ENCODE data around the gene SLC7A4. TPM values are rescaled to one million over a fixed set of nuclear protein-coding genes. Genes with fewer than 3 reads are reported as not detected.

The SLC7A4 gene
- total and polyA plus RNA-seq, 2 of the 8 experiments (the other 6 are each of a cell fraction or from before 2014, with no cell fraction given), result 0.92 TPM; not detected in 1

DNA sequence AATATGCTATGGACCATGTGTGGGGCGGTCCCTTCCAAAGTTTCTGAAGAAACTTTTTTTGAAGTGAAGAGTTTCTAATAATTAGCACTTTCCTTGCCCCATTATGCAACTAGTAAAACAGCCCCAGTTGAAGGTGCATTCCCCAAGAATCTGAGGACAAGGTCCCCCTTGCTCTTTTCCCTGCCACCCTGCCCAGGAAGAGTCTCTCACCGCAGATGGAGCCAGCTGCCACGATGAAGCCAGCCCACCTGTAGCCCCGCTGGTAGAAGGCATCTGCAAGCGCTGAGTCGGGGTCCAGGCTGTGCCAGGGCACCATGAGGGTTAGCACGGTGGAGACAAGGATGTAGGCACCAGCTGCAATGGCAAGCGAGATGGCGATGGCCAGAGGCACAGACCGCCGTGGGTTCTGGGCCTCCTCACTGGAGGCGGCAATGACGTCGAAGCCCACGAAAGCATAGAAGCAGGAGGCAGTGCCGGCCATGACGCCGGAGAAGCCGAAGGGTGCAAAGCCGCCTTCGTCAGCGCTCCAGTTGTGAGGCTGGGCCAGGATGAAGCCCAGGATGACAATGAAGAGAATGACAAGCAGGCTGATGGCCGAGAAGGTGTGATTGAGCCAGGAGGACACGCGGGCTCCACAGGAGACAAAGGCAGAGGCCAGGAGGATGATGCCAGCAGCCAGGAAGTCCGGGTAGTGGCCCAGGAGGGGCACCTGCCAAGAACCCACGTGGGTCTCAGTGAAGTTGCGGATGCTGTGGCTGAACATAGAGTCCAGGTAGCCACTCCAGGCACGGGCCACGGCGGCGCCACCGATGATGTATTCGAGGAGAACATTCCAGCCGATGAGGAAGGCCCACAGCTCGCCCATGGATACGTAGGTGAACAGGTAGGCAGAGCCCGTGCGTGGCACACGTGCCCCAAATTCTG lies 1.5 kb downstream of the SLC7A4 start:
- no peak overlapping the region for H3K9ac ChIP-seq (replicated peaks in 1 of 4; ENCODE audit: extremely low read depth in 1 of 4, low read depth in 3 of 4, low read length in 3 of 4)
- H3K4ac ChIP-seq (replicated peaks; ENCODE audit: insufficient read length, low read depth, low read length), result no peak overlapping the region
- no peak for TF ChIP-seq ASH2L (IDR thresholded peaks at IDR 0.05; ENCODE audit: low read length)
- no peak for TF ChIP-seq RBBP5 (IDR thresholded peaks at IDR 0.05; ENCODE audit: borderline replicate concordance, low read depth, low read length)
- TF ChIP-seq SP2 (IDR thresholded peaks at IDR 0.05; ENCODE audit: low read length), result no peak
- TF ChIP-seq, protein P1, sequence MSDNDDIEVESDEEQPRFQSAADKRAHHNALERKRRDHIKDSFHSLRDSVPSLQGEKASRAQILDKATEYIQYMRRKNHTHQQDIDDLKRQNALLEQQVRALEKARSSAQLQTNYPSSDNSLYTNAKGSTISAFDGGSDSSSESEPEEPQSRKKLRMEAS (IDR thresholded peaks at IDR 0.05), result no peak
- TF ChIP-seq EP300 (IDR thresholded peaks at IDR 0.05; ENCODE audit: borderline replicate concordance in 1 of 2, low read depth in 2 of 2, low read length in 2 of 2), result no peak
- TF ChIP-seq, protein P2, sequence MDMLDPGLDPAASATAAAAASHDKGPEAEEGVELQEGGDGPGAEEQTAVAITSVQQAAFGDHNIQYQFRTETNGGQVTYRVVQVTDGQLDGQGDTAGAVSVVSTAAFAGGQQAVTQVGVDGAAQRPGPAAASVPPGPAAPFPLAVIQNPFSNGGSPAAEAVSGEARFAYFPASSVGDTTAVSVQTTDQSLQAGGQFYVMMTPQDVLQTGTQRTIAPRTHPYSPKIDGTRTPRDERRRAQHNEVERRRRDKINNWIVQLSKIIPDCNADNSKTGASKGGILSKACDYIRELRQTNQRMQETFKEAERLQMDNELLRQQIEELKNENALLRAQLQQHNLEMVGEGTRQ (IDR thresholded peaks at IDR 0.05; ENCODE audit: low read length), result no peak
- H2BK5ac ChIP-seq (ENCODE audit: low read depth, low read length), result no peak overlapping the region
- WGBS, 2 experiments (ENCODE audit: extremely low coverage in 1 of 2, insufficient coverage in 1 of 2, insufficient read length in 1 of 2, insufficient replicate concordance in 2 of 2, low coverage in 1 of 2, low lambda C conversion rate in 2 of 2, missing lambda C conversion rate in 1 of 2), result 90% methylated on average over 36 of the region's 40 CpGs; no CpG with 5 or more reads in 1 of the 2 experiments
- H4K20me1 ChIP-seq (replicated peaks in 1 of 2; ENCODE audit: control insufficient read depth in 1 of 2, insufficient read depth in 2 of 2, low read length in 2 of 2), result no peaks in the 10 kb centered on the region
- H2BK120ac ChIP-seq (replicated peaks; ENCODE audit: low read depth, low read length), result no peak overlapping the region
- no peaks in the 10 kb centered on the region for H3K79me1 ChIP-seq (ENCODE audit: low read depth, low read length)
- CTCF ChIA-PET (ENCODE audit: partially characterized antibody), result interaction anchor here (1.0 to 5.5 kb wide), 2 partner anchors 10 to 16 kb away, joined by 3 to 37 read pairs; partner anchors contain the start of gene P2RX6
- H3K4me2 ChIP-seq (ENCODE audit: insufficient read depth in 1 of 2, low read depth in 2 of 2, low read length in 2 of 2), result no peak overlapping the region; a peak in 1 of 4 replicates
- H2AFZ ChIP-seq (ENCODE audit: low read length), result no peak overlapping the region
- no peaks in the 10 kb centered on the region for H3K79me2 ChIP-seq (ENCODE audit: control insufficient read depth in 1 of 2, insufficient read depth in 2 of 2, low read length in 2 of 2)
- H3K23me2 ChIP-seq (ENCODE audit: low read depth, low read length), result peaks cover 9% of the 10 kb centered on the region; the same call in 1 of the 2 replicates
- no peak overlapping the region for H2BK20ac ChIP-seq (ENCODE audit: low read length)
- H3K36me3 ChIP-seq (ENCODE audit: control insufficient read depth in 2 of 4, insufficient read depth in 4 of 4, low read length in 3 of 4), result no peaks in the 10 kb centered on the region
- FAIRE-seq (no peak), DNase-seq (ENCODE audit: low read depth in 1 of 2, low spot score in 2 of 2) (no peak)
- peaks cover 0 to 5% (median 3%) of the 10 kb centered on the region in 4 experiments; a peak in 3 of 7 replicates for H3K4me1 ChIP-seq (replicated peaks in 1 of 4; ENCODE audit: control insufficient read depth in 3 of 4, insufficient read depth in 4 of 4, low read length in 3 of 4)
- H4K8ac ChIP-seq (ENCODE audit: extremely low read depth, insufficient read depth, low read length), result no peak overlapping the region
- no peak overlapping the region for H3K23ac ChIP-seq (ENCODE audit: insufficient read length)
- no peak overlapping the region for H4K91ac ChIP-seq (replicated peaks; ENCODE audit: insufficient read length, low read length)
- no peak overlapping the region for H3K18ac ChIP-seq (ENCODE audit: extremely low read depth, low read length)
- no peak overlapping the region for H3K27ac ChIP-seq (ENCODE audit: low read depth, low read length)
- no peak overlapping the region for H2AK5ac ChIP-seq (ENCODE audit: low read depth, low read length)
- POLR2A ChIA-PET (ENCODE audit: partially characterized antibody), result no interaction called here
- H2BK12ac ChIP-seq (ENCODE audit: low read depth, low read length), result no peak overlapping the region
- no peak overlapping the region for H3K14ac ChIP-seq (ENCODE audit: insufficient read length)
- H3K9me3 ChIP-seq (ENCODE audit: insufficient read depth in 2 of 2, low read depth in 1 of 2, low read length in 1 of 2), result no peaks in the 10 kb centered on the region
- no peak overlapping the region for H3K4me3 ChIP-seq (ENCODE audit: extremely low read depth in 1 of 4, insufficient read depth in 2 of 4, low read depth in 3 of 4, low read length in 4 of 4)
- no peak overlapping the region for H3K56ac ChIP-seq (replicated peaks; ENCODE audit: insufficient read length, low read depth, low read length)
- no peak overlapping the region for H4K5ac ChIP-seq (ENCODE audit: insufficient read length, low read depth, low read length)
- peaks cover 6 to 31% (median 26%) of the 10 kb centered on the region in 4 experiments for H3K27me3 ChIP-seq (replicated peaks in 1 of 4; ENCODE audit: control insufficient read depth in 3 of 4, extremely low read depth in 1 of 4, insufficient read depth in 3 of 4, low read length in 3 of 4)
- no peak overlapping the region; the same call in 1 of the 2 replicates for H2BK15ac ChIP-seq (ENCODE audit: low read length)

Data from H1 (cell line).